Activated T-cell treated with anti-CD3 and anti-CD28 coated beads, Interleukin-2, amount 50 U/mL, for 48 hours (primary cell): Measurements from ENCODE around the gene FGGY.
A peak's percentile ranks its signal among the peaks of the same experiment; 100 is the strongest.

ENCODE experiments used
- DNase-seq, 2 experiments: peaks; one replicate each; pipeline ENCODE4 v3.0.0-alpha.2; 2020

The FGGY gene

DNA sequence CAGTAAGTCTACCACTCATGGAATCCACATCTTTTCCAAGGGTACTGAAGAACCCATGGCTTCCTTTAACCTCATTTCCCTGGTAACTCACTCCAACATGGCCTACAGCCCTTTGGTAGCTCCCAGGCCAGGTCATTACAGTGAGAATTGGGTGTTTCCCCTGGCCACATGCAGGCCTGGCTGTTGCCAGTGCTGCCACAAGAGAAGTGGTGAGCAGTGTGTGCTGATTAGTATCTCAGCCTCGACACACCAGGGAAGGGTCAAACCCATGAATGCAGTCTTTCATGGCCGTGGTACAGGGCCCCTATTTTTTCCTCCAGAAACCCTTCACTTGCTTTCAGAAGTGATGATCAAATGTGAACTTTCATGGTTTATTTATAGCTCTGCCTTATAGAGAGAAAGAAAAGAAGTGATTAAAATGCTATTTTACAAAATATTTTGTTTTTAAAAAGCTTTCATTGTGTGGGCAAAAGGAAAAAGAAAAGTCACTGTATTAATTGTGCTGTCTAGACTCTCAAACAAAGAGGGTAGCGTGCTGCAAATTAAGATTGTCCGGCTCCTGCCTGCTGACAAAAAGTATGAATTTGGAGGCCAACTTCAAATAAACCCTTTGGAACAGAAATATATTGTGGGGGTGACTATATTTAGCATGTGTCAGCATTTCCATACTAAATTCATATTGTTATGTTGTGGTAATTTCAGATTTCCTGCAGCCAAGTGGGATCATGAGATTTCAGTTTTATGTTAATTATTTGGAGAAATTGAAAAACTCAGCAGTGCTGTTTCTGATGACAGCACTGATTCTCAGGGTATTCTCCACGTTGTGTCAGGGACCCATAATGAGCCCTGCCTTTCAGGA is 455.9 kb downstream of the FGGY start:
- no peak for DNase-seq

DNA sequence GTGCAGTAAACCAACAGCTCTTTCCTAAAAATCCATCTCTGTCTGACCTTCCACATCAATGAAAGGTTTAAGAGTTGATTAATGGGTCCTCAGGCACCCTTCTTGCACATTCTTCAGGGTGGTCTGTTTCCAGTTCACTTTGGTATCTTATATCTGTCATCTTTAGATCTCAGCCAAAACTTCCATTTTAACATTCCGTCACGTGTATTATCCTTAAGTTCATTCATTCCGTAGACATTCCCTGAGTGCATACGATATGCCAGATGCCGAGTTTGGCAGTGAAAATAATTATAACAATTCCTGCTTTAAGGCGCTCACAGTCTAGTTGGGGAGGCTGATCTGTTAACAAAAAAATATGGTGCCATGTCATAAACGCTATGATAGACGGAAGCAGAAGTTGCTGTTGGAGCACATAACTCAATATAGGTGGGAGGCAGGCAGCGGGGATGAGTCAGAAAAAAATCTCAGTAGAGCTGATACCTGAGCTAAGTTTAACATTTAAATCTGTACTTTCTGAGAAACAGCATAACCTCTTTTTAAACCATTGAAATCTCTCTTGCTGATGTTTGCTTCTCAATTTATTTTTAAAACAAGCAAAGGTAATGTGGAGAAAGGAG is 458.3 kb downstream of the FGGY start:
- no peak for DNase-seq

DNA sequence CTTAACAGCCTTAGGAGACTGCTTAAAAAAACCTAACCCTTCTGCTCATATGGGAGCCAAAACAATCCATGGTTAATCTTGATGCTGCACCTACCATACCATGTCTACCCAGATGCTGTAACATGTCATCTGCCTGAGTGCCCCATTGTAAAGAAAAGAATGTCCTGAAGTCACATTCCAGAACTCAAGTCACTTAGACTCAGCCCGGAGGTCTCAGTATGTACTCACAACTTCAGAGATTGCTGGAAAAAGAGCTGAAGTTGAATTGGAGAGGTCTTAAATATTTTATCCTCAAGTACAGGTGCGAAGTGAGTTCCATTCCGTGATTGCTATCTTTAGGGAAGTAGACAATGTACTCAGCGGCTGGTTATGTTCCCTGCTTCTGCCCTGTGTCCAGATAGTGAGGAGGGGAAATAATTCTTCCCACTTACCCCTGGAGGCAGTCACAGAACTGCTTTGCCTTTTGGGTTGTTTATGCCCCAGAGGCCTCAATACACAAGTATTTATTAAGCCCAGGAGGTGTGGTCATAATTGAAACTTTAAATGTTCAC is 460.4 kb downstream of the FGGY start:
- no peak for DNase-seq

DNA sequence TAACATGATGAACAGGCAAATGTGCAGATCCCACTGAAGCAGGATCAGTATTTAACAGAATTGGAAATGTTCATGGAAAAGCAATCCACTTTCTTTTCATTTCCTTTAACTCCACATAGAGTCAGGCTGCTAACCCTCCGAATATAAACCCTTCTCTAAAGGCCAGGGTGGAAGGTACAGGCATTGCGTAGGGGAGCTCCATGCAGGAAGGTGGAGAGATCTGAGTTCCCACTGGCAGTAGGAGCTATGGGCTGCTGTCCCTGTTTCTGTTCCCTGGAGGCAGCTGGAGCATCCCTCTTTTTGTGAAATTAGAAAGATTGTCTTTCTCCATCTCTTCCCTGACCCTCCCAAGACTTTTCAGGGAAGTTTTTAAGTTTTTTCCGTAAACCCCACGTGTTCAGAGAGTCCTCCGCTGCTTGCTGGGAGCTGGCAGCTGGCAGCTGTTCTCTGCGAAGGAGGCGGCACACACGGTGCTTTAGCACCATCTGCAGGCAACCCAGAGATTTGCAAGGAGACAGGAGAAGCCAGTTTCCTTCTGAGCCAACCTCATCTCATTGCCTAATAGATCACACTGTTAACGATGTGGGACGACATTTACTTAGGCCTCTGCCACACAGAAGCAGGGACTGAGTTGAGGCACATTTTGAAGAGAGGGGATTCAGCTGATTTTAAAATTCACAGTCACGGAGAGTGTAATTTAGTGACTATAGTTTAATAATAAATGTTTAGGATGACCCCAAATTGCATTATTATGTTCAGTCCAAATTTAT is 462.4 kb downstream of the FGGY start:
- peak; percentile 74 to 82 for DNase-seq

DNA sequence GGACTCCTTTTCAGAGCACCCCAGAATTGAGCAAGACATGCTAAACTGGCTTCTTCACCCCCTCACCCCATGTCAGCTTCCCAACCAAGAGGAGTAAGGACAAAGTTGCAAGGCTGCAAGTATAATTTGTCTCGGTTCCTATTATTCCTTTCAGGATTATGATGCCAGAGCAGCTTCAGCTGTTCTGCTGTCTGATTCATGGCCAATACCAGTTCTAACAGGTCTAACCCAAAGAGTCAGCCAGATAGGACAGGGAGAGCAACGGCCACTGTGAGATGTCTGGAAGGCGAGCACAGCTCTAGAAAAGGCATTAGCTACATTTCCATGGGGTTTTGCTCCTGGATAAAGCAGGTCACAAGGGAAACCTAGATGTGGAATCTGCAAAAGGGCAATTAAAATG is 464.5 kb downstream of the FGGY start:
- DNase-seq, result no peak

DNA sequence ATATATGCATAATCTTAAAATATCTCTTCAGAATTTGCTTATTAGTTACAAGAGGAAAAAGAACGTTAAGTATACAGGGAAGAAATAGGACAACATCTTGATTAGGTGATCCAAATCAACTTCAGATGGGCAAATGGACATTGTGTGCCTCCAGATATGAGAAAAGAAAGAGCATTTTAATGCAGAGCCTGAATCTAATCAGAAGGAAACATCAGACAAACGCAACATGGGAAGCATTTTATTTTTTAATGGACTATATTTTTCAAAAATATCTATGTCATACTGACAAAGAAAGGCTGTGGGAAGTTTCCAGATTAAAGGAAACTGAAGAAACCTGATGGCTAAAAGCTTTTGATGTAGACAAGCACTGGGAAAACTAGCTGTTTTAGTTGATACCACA is 466.5 kb downstream of the FGGY start:
- no peak for DNase-seq

DNA sequence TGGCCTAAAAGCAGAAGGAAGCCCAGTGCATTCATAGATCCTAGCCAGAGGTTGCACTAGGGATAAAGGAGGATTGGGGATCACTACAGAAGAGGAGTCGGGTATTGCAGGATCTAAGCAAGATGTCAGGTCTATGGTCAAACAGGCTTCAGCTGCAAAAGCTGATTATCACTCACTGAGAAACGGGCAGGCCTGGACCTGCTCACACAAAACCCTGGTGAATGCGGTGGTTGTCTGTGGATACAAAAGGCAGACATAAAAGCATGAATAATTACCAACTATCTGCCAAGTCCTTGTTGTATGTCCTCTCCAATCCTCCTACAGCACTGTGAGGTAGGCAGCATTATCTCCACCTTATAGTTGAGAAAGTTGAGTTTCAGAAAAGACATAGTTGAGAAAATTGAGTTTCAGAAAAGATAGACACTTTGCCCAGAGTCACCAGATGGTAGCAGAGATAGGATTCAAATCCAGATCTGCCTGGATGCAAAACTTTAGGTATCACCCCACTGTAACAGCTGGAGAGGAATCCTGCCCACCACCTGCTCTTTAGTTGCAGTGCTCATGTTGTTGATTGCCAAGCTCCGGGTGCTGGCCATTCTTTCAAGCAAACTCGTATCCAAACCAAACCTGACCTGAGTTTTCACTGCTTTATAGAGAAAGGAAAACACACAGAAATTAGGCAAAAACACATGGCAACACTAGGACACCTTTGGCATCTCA is 468.3 kb downstream of the FGGY start:
- no peak for DNase-seq

DNA sequence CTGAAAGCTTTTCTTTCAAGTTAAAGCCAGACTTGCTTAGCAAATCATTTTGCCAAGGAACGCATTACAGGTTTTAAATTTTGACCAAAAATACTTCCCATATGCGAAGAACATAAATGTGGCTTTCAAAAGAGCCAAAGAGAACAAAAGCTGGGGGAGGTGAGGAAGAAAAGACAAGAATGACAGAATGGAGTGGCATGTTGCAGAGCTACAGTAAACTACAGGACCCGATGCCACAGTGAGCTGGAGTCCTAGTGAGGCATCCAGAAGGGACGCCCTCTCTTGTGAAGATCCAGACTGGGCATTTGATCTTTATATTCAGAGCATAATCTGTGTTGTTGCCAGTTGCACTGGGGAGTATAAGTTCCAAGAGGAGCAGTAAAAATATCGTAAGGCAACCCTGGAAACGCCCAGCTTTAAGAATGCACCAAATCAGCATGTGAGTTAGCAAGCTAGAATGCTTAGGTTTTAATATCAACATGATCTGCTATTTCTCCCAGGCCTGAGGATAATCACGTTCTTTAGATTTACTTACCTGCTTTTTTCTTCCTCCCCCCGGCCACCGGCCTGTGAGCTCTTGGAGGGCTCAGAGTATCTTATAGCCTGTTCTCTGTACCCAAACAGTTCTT is 469.4 kb downstream of the FGGY start:
- DNase-seq, result no peak

DNA sequence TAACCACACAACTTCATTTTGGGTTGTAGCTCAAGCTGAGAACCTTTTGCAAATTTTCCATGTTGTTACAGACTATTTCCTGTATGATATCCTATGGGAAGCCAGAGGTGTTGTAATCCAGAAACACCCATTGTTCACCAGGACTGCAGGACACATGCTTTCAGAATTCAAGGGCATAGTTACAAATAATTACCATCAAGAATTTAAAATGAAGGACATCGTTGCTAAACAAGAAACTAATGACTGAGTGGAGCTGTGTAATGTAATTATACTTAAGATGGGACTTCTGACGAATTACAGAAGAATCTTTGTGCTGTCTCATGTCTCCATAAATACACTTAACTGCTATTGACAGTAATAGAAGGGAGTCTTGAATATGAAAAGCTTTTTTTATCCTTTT is 470.2 kb downstream of the FGGY start:
- DNase-seq, result no peak

DNA sequence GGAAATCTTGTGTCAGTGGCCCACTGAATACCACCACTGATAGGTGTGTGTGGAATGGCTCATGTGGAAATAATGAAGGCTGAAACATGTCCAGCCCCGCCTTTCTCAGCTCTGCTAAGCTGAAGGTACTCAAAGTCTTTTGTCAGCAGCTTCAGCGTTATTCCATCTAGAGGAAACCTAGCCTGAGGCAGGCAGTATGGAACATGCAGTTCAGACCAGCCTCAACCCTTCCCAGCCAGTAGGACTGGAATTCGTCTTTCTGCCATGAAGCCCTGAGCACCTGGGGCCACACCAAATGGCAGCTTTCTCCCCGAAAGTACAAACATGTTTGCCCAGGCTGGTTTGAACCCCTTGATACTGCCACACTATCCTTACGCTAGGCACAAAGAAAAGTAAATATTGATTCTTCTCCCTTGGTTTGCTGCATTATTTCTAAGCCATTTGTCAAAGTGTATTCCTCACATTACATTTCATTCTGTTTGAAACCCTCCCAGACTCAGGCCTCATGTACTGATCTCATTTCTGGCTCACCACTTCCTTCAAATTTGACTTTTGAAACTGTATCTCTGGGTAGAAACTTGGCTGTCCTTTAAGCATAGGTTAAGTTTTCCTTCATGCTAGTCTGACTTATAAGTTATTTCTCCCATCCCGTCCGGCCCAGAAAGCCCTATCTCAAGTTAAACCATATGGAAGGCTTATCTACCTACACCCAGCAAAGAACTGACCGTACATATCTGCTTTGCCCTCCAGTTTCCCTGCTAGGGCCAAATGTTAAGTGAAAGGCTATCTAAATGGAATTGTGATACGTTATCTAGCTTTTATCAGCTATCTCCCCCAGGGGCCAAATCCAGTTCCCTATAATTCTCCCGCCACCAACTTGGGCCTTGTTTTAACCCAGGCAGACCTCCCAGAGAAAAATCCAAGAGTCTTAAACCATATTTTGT is 472.2 kb downstream of the FGGY start:
- DNase-seq, result no peak

DNA sequence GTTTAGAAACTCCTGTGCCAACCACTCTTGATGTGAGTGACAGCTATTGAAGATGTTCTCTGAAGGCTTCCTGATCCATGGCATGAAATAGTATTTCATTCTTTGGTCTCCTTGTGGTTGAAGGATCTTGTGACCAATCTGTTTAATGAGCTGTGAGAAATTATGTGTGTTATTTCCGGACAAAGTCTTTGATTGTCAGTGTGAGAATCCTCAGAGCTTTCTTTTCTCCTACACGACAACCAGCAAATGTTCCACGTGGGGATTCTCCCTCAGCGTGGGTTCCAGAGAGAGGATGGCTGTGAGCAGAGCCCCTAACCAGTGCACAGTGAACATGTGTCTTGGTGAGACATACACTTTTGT is 472.8 kb downstream of the FGGY start:
- DNase-seq, result no peak

DNA sequence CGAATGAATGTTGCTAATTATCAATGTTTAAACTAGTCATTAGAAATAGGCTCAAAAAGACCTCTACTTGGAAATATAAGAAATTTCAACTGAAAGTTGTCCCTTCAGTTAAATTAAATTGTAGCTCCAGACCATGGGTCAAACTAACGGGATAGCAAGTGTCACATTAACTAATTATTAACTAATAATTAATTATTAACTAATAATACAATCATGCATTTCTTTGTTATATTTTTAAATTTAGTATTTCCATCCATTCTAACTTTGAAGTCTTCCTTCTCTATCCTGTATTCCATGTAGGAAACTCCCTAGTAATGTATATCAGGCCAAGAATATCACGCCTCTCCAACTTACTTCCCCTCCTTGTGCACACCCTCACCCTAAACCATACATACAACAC is 474.5 kb downstream of the FGGY start:
- no peak for DNase-seq

DNA sequence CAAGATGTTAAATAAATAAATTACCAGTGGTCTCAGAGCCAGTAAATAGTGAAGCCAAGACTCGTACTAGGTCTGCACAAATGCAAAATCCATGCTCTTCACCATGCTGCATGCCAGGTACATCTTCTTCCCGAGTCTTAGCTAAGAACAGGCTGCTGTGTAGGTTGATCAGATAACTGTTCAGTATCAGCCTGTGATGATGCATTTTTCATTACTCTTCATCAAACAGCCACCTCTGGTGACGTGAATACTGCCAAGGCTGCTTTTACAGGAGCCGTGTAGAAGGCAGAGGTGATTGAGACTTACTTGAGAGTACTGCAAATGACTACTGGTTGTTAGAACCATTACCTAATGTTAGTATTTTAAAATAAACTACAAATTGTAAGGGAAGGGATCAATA is 478.6 kb downstream of the FGGY start:
- DNase-seq, result no peak

DNA sequence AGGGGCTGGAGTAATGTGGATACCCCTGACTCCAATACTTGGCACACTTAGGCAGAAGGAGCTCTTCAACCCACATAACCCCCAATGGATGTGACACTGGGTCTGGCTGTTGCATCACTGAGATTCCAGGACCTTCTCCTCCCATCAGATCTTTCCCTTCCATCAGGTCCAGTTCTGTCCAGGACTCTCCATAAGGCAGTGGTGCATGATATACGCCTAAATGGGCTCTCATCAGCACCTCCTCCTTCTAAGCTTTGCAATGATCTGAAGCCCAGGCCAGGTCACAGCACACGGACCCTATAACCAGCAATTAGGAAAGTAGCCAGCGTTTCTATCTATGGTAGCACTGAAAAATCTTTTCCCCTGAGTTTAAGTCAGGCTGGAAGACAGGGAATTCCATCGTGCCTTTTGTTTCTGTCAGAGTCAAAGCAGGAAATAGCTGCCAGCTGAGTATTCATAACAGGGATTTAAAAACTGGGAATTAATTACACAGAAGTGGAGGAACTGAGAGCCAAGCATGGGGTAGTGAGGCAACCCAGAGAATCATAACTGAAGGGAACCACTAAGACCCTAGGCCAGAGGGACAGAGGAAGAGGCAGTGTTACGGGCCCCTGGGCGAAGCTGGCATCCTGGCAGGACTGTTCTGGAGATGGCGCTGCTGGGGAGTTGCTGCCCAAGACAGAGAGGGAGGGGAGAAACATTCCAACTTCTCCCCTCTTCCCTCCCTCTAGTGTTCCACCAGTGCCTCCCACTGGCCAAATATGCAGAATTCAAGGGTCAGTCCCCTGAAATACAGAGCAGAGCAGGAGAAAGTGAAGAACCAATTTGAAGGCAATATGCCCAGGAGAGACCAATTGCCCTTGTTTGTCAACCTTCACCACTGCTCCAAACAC is 480.3 kb downstream of the FGGY start:
- DNase-seq, result no peak

DNA sequence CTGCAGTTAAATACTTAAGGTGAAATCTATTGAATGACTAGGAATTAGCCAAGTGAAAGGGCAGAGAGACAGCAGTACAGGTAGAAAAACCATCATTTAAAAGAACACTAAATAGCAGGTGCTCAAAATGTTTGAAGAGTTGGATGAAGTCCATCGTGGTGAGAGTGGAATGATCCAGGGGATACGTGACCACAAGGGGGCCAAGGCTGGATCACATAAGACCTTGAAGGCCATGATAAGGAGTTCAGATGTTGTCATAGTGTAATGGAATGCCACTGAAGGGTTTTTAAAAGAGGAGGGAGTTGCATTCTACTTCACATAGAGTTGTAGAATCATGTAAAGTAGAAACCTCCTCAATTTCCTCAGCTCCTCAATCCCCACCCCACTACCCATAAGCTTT is 483.1 kb downstream of the FGGY start:
- no peak for DNase-seq

DNA sequence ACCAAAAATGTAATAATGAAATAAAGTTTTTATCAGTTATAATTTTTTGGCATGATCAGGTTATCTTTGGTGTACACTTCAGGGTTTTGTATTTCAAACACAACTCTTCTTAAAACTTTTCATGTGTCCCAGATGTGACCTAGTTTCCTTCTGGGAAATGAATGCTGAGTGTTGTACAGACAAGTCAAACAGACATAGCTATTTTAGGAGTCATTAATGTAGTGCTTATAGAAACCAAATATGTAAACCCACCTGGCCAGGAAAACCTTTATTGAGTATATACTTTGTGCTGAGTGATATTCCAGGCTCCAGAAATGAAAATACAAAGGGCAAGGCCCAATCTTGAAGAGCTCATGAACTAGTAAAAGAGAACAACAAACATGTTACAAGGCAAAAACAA is 491.9 kb downstream of the FGGY start:
- DNase-seq, result no peak

DNA sequence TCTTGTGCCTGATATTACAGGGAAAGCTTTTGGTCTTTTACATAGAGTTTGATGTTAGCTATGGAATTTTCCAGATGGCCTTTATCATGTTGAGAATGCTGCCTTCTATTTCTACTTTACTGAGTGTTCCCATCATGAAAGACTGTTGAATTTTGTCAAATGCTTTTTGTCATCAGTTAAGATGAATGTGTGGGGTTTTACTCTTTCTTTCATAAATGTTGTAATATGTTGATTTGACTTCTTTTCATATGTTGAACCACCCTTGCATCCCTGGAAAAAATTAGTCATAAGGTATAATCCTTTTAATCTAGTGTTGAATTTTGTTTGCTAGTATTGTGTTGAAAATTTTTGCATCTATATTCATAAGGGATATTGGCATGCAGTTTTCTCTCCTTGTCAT is 501.7 kb downstream of the FGGY start:
- no peak for DNase-seq

DNA sequence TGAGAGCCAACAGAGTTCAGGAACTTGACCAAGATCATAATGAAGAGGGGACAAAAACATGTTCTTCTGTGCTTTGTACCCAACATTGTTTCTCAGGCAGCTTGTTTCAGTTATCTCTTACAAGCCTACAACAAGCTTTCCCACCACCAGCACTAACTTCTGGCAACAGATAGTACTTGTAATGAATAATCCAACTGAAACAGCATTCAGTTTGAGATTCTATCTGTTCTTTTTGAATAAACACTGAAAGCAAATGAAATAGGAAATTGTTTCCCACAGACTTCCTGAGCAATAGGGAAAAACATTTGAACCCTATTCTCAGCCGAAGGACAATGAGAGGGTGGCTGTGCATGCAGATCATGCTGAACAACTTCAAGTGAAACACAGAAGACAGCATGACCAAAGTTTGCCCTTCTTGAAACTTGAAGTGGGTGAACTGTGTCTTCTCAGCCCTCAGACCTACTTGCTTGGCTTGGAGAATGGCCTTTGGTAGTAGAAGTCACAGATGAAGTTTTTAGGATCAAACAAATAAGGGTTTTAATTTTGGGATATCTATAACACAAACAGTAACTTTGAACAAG is 506.7 kb downstream of the FGGY start:
- no peak for DNase-seq

DNA sequence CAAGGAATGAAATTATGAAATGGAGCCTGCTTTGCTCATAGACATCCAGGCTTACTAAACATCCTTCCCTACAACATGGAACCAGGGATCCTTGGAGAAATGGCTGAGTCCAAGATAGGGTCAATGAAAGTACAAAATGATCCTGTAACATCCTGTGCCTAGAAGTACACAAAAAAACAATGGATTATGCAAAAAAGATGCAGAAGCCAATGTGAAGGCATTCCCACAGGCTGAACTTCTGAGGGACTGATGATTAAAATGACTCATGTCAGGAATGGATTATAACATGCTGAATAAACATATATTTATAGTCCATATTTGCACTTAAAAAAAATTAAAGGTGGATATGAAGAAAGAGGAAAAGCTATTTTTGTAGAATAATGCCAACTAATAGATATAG is 507.4 kb downstream of the FGGY start:
- DNase-seq, result no peak

DNA sequence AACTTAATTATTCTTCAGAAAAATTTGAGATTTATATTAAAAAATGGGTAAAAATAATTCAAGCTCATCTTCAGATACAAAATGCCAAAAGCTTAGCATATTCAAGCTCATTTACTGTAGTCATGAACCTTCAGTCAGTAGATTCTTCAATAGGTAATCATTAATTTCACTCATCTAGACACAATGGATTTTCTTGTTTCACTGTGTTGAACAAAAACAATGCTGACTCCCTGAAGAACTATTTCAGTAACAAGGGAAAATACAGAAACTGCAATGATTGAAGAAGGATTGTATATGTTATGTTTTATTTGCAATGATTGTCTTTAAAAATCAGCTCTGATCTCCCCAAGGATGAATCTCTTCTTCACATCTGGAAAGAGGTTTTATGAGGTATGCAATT is 508.7 kb downstream of the FGGY start:
- no peak for DNase-seq
